Right renal cortex interstitium (tissue), 3 donors: ENCODE measurements around the gene ITGB8. TPM values are rescaled to one million over a fixed set of nuclear protein-coding genes. Genes with fewer than 3 reads are reported as not detected.

Source experiments
- DNase-seq, 3 donors: peaks; one replicate each; pipeline ENCODE4 v3.0.0-alpha.2; 2013; ENCODE audit warnings: low read depth in 3 of 3, low spot score in 2 of 3
- polyA plus RNA-seq, 3 donors: library from polyadenylated mRNA; unstranded; fragments of 120-200 nt; gene quantifications; one replicate each; pipeline ENCODE4 v1.2.1, GENCODE V29; 2013; ENCODE audit not compliant: insufficient read length in 3 of 3

ITGB8 gene
- polyA plus RNA-seq, 3 donors = 38.5 to 42.0 (median 40.6) TPM

GRCh38 chr7:20408467-20408826 is 77.7 kb downstream of the ITGB8 start:
- DNase-seq = no peak

GRCh38 chr7:20409961-20410360 is 79.3 kb downstream of the ITGB8 start:
- no peak for DNase-seq

- no peak for DNase-seq
These were observed 80.7 kb downstream of the ITGB8 start for GRCh38 chr7:20411372-20411771.

GRCh38 chr7:20412032-20412431 is 81.3 kb downstream of the ITGB8 start:
- no peak for DNase-seq

GRCh38 chr7:20417260-20417659 is 86.6 kb downstream of the ITGB8 start:
- no peak for DNase-seq

- no peak for DNase-seq
These were observed 87.1 kb downstream of the ITGB8 start for GRCh38 chr7:20417675-20418382.

- no peak for DNase-seq
These were observed 93.8 kb downstream of the ITGB8 start for GRCh38 chr7:20424500-20424899.

GRCh38 chr7:20430664-20431063 is 100.0 kb downstream of the ITGB8 start:
- DNase-seq = no peak

- DNase-seq = no peak
These were observed 100.4 kb downstream of the ITGB8 start for GRCh38 chr7:20431146-20431545.

GRCh38 chr7:20432071-20432470 is 101.4 kb downstream of the ITGB8 start:
- no peak for DNase-seq

- no peak for DNase-seq
These were observed 104.6 kb downstream of the ITGB8 start for GRCh38 chr7:20435305-20435704.

GRCh38 chr7:20438248-20438647 is 107.5 kb downstream of the ITGB8 start:
- no peak for DNase-seq

- no peak for DNase-seq
These were observed 108.1 kb downstream of the ITGB8 start for GRCh38 chr7:20438694-20439376.

- no peak for DNase-seq
These were observed 108.9 kb downstream of the ITGB8 start for GRCh38 chr7:20439416-20440185.

- no peak for DNase-seq
These were observed 109.9 kb downstream of the ITGB8 start for GRCh38 chr7:20440472-20441105.

- DNase-seq = no peak
These were observed 110.6 kb downstream of the ITGB8 start for GRCh38 chr7:20441346-20441745.

GRCh38 chr7:20441991-20442441 is 111.3 kb downstream of the ITGB8 start:
- no peak for DNase-seq

GRCh38 chr7:20442951-20443350 is 112.3 kb downstream of the ITGB8 start:
- no peak for DNase-seq

- no peak for DNase-seq
These were observed 113.5 kb downstream of the ITGB8 start for GRCh38 chr7:20444030-20444800.

GRCh38 chr7:20447021-20447650 is 116.4 kb downstream of the ITGB8 start:
- no peak for DNase-seq
